Pancreas (tissue), 10 donors: Measurements from ENCODE around the gene CCDC93. TPM values are rescaled to one million over a fixed set of nuclear protein-coding genes. Genes with fewer than 3 reads are reported as not detected.

Source experiments
- ATAC-seq, 4 donors: fragments of 200-7000 bp; cut with Tn5 transposase; one replicate each; pipeline versions ENCODE4 v1.8.0 to v1.9.1; 2020; ENCODE audit warnings: mild to moderate bottlenecking in 4 of 4, moderate library complexity in 4 of 4
- DNase-seq, 6 donors: peaks; one replicate each; pipeline ENCODE4 v3.0.0-alpha.2; 2020
- FAIRE-seq: peaks from 2 replicates; lab custom pipeline; 2012; peaks lifted over from hg19 to GRCh38; lab: Jason Lieb, UNC
- H3K27ac ChIP-seq, 4 donors: fragments of 200-600 bp; sonication (generic); 1 replicate in 3 of 4; 2 replicates in 1 of 4; pipeline versions ENCODE4 v1.5.0 to v1.8.0; 2020
- H3K27me3 ChIP-seq, 4 donors: fragments of 200-600 bp; one replicate each; pipeline ENCODE4 v1.8.0; 2021
- H3K36me3 ChIP-seq, 3 donors: fragments of 200-600 bp; sonication (generic) in 1 of 3; one replicate each; pipeline versions ENCODE4 v1.5.0 to v1.8.0; 2020 to 2021
- H3K4me1 ChIP-seq, 3 donors: fragments of 200-600 bp; one replicate each; pipeline ENCODE4 v1.8.0; 2021
- H3K4me3 ChIP-seq, 4 donors: fragments of 200-600 bp; sonication (generic) in 2 of 4; one replicate each; pipeline versions ENCODE4 v1.5.0 to v1.8.0; 2020 to 2021
- H3K9me3 ChIP-seq, 4 donors: fragments of 200-600 bp; one replicate each; pipeline ENCODE4 v1.8.0; 2021
- WGBS, 2 donors: extraction: QIAGEN DNeasy Blood & Tissue Kit; methylation state at CpG; one replicate each; pipeline ENCODE4 v1.1.7; 2013; 5-methylcytosine and 5-hydroxymethylcytosine counted together
- intact Hi-C, 3 donors: fragments of 100-400 bp; cut with DNase I; formaldehyde crosslinking; loops; one replicate each; pipeline versions ENCODE4 v1.11.1 to v1.14.2; 2022
- polyA plus RNA-seq, 2 donors: library from polyadenylated mRNA; stranded (reverse); fragments of 200-250 nt; gene quantifications; one replicate each; pipeline ENCODE4 v1.2.3, GENCODE V29; 2013
- total RNA-seq, 6 donors: library from RNA; stranded (reverse); fragmentation: NEBNext Ultra II Directional in 4 of 6; extraction: Animal tissue kit (Norgen Biotek cat#: 25700) in 4 of 6; gene quantifications; one replicate each; pipeline versions ENCODE4 v1.2.1 to v1.2.4, GENCODE V29; 2021 to 2023
- TF ChIP-seq, protein P1 (sequence below), 4 donors: fragments of 200-600 bp; sonication (generic) in 3 of 4; IDR thresholded peaks; one replicate each; pipeline versions ENCODE4 v1.5.0 to v1.8.0; 2021; ENCODE audit warnings: antibody characterized with exemption in 4 of 4
- donor health status: healthy with polysubstance abuse.
- donor health status: DM: no; HTN: no; CAD: no; lungs with moderate emphysema.
- donor health status: DM: no; HTN: no; CAD: no.
- donor health status: control.
- donor health status: control.
- donor health status: Bipolar disorder and iron deficiency.
- donor health status: DM: yes; HTN: yes; CAD: no.
- donor health status: DM: no; HTN: no; CAD: no.
- donor health status: DM: no; HTN: no; CAD: no.
- donor health status: DM: yes; HTN: yes; CAD: no.

Gene CCDC93
- total and polyA plus RNA-seq, 8 donors = 8.2 to 28.6 (median 17.0) TPM

DNA sequence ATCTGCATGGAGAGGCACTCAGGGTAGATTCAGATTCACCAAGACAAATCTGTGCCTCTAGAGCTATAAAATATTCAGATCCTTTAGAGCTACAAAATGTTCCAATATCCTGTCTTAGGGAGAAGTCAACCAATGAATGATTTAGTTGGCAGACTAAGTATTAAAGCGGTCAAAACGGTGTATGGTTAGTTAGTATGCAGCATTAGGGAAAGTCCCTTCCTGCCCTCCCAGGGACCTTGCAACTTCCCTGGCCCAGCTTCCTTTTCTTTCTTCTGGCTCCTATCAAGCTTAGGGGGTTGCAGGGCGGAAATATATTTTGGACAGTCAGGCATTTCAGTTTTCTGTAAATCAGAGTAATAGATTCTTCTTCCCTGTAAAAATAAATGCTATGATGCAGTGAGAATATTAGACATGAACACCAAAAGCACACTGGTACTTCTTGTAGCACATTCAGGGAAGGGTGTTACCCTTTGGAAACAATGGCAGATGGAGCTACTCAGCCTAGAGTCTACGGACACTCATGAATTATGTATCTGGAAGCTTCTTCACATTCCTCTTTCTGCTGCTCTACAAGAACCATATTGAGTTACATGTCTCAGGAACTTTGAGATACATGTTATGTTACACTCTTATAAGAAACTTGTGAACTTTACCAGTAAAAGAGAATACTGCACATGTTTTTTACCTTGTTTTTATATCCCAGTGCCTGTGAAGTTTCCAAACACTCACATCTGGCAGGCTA lies 45.7 kb downstream of the CCDC93 start:
- Histone ChIP-seq H3K36me3 (peaks cover 0 to 27% (median 4%) of the 10 kb centered on the region in 3 donors), H3K9me3 (no peaks in the 10 kb centered on the region), H3K4me1 (no peaks in the 10 kb centered on the region), H3K4me3 (no peak overlapping the region), H3K27me3 (no peaks in the 10 kb centered on the region), H3K27ac (no peak overlapping the region)
- intact Hi-C loops = no loop called here
- FAIRE-seq = no peak
- TF ChIP-seq, protein P1, sequence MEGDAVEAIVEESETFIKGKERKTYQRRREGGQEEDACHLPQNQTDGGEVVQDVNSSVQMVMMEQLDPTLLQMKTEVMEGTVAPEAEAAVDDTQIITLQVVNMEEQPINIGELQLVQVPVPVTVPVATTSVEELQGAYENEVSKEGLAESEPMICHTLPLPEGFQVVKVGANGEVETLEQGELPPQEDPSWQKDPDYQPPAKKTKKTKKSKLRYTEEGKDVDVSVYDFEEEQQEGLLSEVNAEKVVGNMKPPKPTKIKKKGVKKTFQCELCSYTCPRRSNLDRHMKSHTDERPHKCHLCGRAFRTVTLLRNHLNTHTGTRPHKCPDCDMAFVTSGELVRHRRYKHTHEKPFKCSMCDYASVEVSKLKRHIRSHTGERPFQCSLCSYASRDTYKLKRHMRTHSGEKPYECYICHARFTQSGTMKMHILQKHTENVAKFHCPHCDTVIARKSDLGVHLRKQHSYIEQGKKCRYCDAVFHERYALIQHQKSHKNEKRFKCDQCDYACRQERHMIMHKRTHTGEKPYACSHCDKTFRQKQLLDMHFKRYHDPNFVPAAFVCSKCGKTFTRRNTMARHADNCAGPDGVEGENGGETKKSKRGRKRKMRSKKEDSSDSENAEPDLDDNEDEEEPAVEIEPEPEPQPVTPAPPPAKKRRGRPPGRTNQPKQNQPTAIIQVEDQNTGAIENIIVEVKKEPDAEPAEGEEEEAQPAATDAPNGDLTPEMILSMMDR (IDR thresholded peaks at IDR 0.05) = no peak
- ATAC-seq = no peak
- 77 to 84% methylated on average over 4 of the region's 4 CpGs for WGBS, 2 donors
- no peak for DNase-seq

DNA sequence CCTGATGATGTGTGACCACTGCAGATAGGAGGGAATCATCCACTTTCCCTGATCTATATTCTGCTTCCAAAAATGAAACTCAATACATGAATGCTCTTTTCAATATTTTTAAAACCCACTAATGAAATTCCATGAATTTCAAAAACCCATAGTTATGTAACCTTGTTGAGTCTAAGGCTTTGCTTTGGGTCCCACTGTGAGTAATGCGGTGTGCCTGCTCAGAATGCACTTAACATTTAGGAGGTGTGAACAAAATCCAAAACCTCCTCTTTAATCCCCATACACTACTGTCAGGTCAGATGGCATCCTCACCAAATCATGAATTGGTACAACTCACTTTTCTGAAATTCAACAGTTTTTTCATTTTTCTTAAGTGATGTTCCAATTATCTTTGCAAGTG lies 50.4 kb downstream of the CCDC93 start:
- H3K4me1 ChIP-seq = no peaks in the 10 kb centered on the region
- H3K9me3 ChIP-seq = no peaks in the 10 kb centered on the region
- FAIRE-seq = no peak
- H3K36me3 ChIP-seq = peaks cover 0 to 8% (median 0%) of the 10 kb centered on the region in 3 donors
- no peak overlapping the region for H3K27ac ChIP-seq
- TF ChIP-seq, protein P1 (IDR thresholded peaks at IDR 0.05) = no peak
- no peak for DNase-seq
- no peak overlapping the region for H3K4me3 ChIP-seq
- 94 to 98% methylated on average over 1 of the region's 1 CpG for WGBS, 2 donors
- no peaks in the 10 kb centered on the region for H3K27me3 ChIP-seq
- no peak for ATAC-seq
- intact Hi-C loops = no loop called here

DNA sequence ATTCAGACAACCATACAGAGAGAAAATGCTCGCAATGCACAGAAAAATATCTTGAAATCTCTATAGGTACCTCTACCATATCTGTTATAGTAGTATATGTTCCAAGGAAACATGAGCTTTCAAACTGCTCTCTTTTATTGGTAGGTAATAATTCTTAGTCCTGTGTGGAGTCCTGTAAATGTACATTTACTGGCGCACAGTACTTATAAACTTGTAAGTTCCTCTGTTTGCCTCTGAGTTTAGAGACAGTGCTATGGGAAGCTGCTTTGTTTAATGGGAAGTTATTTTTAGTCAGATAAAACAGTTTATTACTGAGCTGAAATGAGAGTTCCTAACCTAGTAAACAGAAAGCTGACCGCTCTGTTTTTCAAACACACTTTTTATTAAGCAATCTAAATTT lies 52.7 kb downstream of the CCDC93 start:
- no peaks in the 10 kb centered on the region for H3K27me3 ChIP-seq
- TF ChIP-seq, protein P1 (IDR thresholded peaks at IDR 0.05) = no peak
- FAIRE-seq = no peak
- no peaks in the 10 kb centered on the region for H3K9me3 ChIP-seq
- no peak for DNase-seq
- H3K4me3 ChIP-seq = no peak overlapping the region
- H3K4me1 ChIP-seq = no peaks in the 10 kb centered on the region
- no peak for ATAC-seq
- 97 to 98% methylated on average over 3 of the region's 3 CpGs for WGBS, 2 donors
- H3K36me3 ChIP-seq = peaks cover 0 to 14% (median 0%) of the 10 kb centered on the region in 3 donors
- no peak overlapping the region for H3K27ac ChIP-seq
- intact Hi-C loops = no loop called here

DNA sequence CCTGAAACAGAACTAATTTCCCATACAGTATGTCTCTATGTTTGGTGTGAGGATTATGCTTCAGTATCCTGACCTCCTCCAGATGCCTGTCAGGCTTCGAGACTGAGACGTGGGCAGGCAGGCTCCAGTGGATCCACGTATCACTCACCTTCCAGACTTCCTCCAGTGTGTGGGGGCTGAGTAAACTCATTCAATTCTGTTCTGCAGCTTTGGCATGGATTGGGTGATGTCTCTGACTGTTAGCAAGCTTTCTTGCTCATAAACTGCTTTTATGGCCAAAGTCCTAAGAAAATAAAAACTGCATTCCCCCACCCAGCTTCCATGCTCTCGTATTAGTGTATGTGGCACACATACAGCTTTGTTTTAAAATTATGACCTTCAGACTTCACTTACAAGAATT lies 53.6 kb downstream of the CCDC93 start:
- no peak for DNase-seq
- Histone ChIP-seq H3K27ac (no peak overlapping the region), H3K27me3 (no peaks in the 10 kb centered on the region), H3K9me3 (no peaks in the 10 kb centered on the region), H3K4me3 (no peak overlapping the region), H3K4me1 (no peaks in the 10 kb centered on the region), H3K36me3 (peaks cover 0 to 22% (median 0%) of the 10 kb centered on the region in 3 donors)
- no peak for FAIRE-seq
- TF ChIP-seq, protein P1 (IDR thresholded peaks at IDR 0.05) = no peak
- intact Hi-C loops = no loop called here
- ATAC-seq = no peak
- WGBS, 2 donors = 95 to 96% methylated on average over 4 of the region's 4 CpGs

DNA sequence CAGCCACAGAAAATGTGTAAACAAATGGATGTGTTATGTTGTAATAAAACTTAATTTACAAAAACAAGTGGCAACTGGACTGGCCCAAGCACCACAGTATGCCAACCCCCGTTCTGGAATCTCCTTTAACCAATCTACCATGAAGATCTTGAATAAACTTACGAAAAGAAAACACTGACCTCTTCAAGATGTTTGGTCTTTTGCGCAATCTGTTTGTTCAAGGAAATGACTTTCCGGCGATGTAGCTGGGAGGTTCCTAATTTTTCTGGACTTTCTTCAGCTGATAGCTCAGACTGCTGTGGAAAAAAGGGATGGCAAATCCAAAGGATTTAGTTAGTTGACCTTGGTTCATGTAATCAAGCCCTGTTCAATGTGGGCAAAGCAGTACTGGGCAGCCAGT lies 55.7 kb downstream of the CCDC93 start:
- Histone ChIP-seq H3K4me1 (no peaks in the 10 kb centered on the region), H3K4me3 (no peak overlapping the region), H3K36me3 (peaks cover 0 to 35% (median 0%) of the 10 kb centered on the region in 3 donors), H3K27ac (no peak overlapping the region), H3K9me3 (no peaks in the 10 kb centered on the region), H3K27me3 (no peaks in the 10 kb centered on the region)
- FAIRE-seq (no peak), DNase-seq (no peak), ATAC-seq (peak in 3 of 4 donors; percentile 30 to 54 (median 46))
- TF ChIP-seq, protein P1 (IDR thresholded peaks at IDR 0.05) = no peak
- intact Hi-C loops = no loop called here
- 45 to 48% methylated on average over 5 of the region's 5 CpGs for WGBS, 2 donors
